Measurements from ENCODE around the gene ALDH2. TPM values are rescaled to one million over a fixed set of nuclear protein-coding genes. Genes with fewer than 3 reads are reported as not detected.
"Not testable (repeated sequence)": the region's sequence is repeated elsewhere in the genome, so short reads cannot be mapped to it uniquely, and the experiment has no call there.

The ALDH2 gene
- total RNA-seq = 100 to 1,000 TPM; 148 to 278 (median 209) TPM

GRCh38 chr12:111766608-111767361 is at the start of gene ALDH2:
Gene ALDH2, plus strand, starts transcription at chr12:111766933. Its CDS starts 50 bp downstream, at chr12:111766983.
- Histone ChIP-seq H3K36me3 (peaks cover 0 to 12% (median 7%) of the 10 kb centered on the region in 4 donors), H3K27me3 (no peaks in the 10 kb centered on the region), H3K4me1 (peaks cover 33 to 55% (median 54%) of the 10 kb centered on the region in 4 donors), H3K27ac (replicated peaks in 1 of 4) (peak within 1 kb of the TSS; percentile 85 to 91 (median 88)), H3K9me3 (no peaks in the 10 kb centered on the region), H3K4me3 (peak within 1 kb of the TSS; percentile 71 to 98 (median 80))
- intact Hi-C loops (cut with DNase I) = no loop called here
- TF ChIP-seq POLR2A (IDR thresholded peaks at IDR 0.05; ENCODE audit: low read depth) (peak; percentile 60), CTCF (IDR thresholded peaks at IDR 0.05) (no peak), POLR2AphosphoS5 (IDR thresholded peaks at IDR 0.05) (peak; percentile 81 to 95)
- under 1% methylated on average over 27 of the region's 73 CpGs for WGBS
- no peak for DNase-seq (ENCODE audit: extremely low spot score)

GRCh38 chr12:111719316-111719715 is 47.4 kb upstream of the ALDH2 start:
- intact Hi-C loops (cut with DNase I) = not testable (repeated sequence)

DNA sequence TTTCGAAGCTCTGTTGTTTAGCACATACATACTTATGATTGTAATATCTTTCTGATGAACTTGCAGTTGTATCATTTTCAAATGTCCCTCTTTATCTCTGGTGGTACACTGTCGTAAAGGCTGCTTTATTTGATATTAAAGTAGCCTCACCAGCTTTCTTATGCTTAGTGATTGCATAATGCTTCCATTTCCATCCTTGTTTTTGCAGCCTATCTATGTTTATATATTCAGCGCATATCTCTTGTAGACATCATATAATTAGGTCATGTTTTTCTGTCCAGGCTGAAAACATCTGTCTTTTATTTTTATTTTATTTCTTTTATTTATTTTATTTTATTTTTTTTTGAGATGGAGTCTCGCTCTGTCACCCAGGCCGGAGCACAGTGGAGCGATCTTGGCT is 46.3 kb upstream of the ALDH2 start:
- peaks cover 6 to 9% (median 7%) of the 10 kb centered on the region in 4 donors for H3K4me1 ChIP-seq
- DNase-seq (ENCODE audit: extremely low spot score) = no peak
- intact Hi-C loops (cut with DNase I) = no loop called here
- H3K4me3 ChIP-seq = no peak overlapping the region
- 96% methylated on average over 6 of the region's 6 CpGs for WGBS
- H3K36me3 ChIP-seq = peaks cover 15 to 84% (median 64%) of the 10 kb centered on the region in 4 donors
- no peak for TF ChIP-seq POLR2A (IDR thresholded peaks at IDR 0.05; ENCODE audit: low read depth)
- TF ChIP-seq EP300 (IDR thresholded peaks at IDR 0.05) = no peak
- no peak for TF ChIP-seq POLR2AphosphoS5 (IDR thresholded peaks at IDR 0.05)
- TF ChIP-seq CTCF (IDR thresholded peaks at IDR 0.05) = no peak
- no peaks in the 10 kb centered on the region for H3K9me3 ChIP-seq
- no peaks in the 10 kb centered on the region for H3K27me3 ChIP-seq
- no peak overlapping the region for H3K27ac ChIP-seq (replicated peaks in 1 of 4)

More at GRCh38 chr12:111719316-111719715, 47.4 kb upstream of the ALDH2 start:
- peaks cover 15 to 85% (median 59%) of the 10 kb centered on the region in 4 donors for H3K36me3 ChIP-seq
- not testable (repeated sequence) for H3K27ac ChIP-seq (replicated peaks in 1 of 4); H3K4me3 ChIP-seq; H3K9me3 ChIP-seq; DNase-seq (ENCODE audit: extremely low spot score); H3K27me3 ChIP-seq
- 100% methylated on average over 8 of the region's 10 CpGs for WGBS
- peaks cover 7 to 15% (median 15%) of the 10 kb centered on the region in 4 donors for H3K4me1 ChIP-seq

GRCh38 chr12:111723646-111724360 is 42.9 kb upstream of the ALDH2 start:
- H3K36me3 ChIP-seq = peaks cover 20 to 87% (median 70%) of the 10 kb centered on the region in 4 donors
- WGBS = 97% methylated on average over 19 of the region's 46 CpGs
- H3K4me3 ChIP-seq; DNase-seq (ENCODE audit: extremely low spot score); H3K4me1 ChIP-seq; H3K27me3 ChIP-seq; H3K9me3 ChIP-seq; intact Hi-C loops (cut with DNase I); H3K27ac ChIP-seq (replicated peaks in 1 of 4): not testable (repeated sequence)

GRCh38 chr12:111728795-111729194 is 37.9 kb upstream of the ALDH2 start:
- 100% methylated on average over 2 of the region's 2 CpGs for WGBS
- TF ChIP-seq CTCF (IDR thresholded peaks at IDR 0.05) = no peak
- no peak for TF ChIP-seq EP300 (IDR thresholded peaks at IDR 0.05)
- no peak for TF ChIP-seq POLR2AphosphoS5 (IDR thresholded peaks at IDR 0.05)
- no peak for TF ChIP-seq POLR2A (IDR thresholded peaks at IDR 0.05; ENCODE audit: low read depth)
- no peak overlapping the region for H3K4me3 ChIP-seq

More at GRCh38 chr12:111728795-111729194, 37.9 kb upstream of the ALDH2 start:
- Histone ChIP-seq H3K9me3 (no peaks in the 10 kb centered on the region), H3K27me3 (no peaks in the 10 kb centered on the region), H3K4me1 (no peaks in the 10 kb centered on the region), H3K27ac (replicated peaks in 1 of 4) (no peak overlapping the region), H3K36me3 (peaks cover 24 to 91% (median 79%) of the 10 kb centered on the region in 4 donors)
- DNase-seq (ENCODE audit: extremely low spot score) = no peak
- intact Hi-C loops (cut with DNase I) = no loop called here
